SK-N-SH treated with all-trans-retinoic acid at 6 μM for 48 hours (cell line): Measurements from ENCODE around the gene S1PR4.

Source experiments
- BACH2 ChIP-seq: fragments of 250-450 bp; sonication (Bioruptor Pico); IDR thresholded peaks from 2 replicates; pipeline ENCODE4 v1.9.0; 2021; ENCODE audit warnings: mild to moderate bottlenecking, borderline replicate concordance
- GLIS3 ChIP-seq: fragments of 250-450 bp; sonication (Bioruptor Pico); IDR thresholded peaks from 2 replicates; pipeline ENCODE4 v1.5.0; 2020; ENCODE audit warnings: mild to moderate bottlenecking, moderate library complexity
- SNAI2 ChIP-seq: fragments of 250-450 bp; sonication (Bioruptor Pico); IDR thresholded peaks from 2 replicates; pipeline ENCODE4 v1.5.0; 2020; ENCODE audit warnings: mild to moderate bottlenecking, moderate library complexity
- TOX ChIP-seq: fragments of 250-450 bp; sonication (Bioruptor Pico); IDR thresholded peaks from 2 replicates; pipeline ENCODE4 v1.8.0; 2021; ENCODE audit warnings: mild to moderate bottlenecking, moderate library complexity, borderline replicate concordance
- ZC3H10 ChIP-seq: fragments of 250-450 bp; sonication (Bioruptor Pico); IDR thresholded peaks from 2 replicates; pipeline ENCODE4 v1.5.1; 2021; ENCODE audit warnings: mild to moderate bottlenecking, moderate library complexity
- ZFP30 ChIP-seq: fragments of 450-650 bp; formaldehyde crosslinking; IDR thresholded peaks from 2 replicates; pipeline ENCODE4 v1.5.0; 2022; ENCODE audit warnings: mild to moderate bottlenecking, moderate library complexity

DNA sequence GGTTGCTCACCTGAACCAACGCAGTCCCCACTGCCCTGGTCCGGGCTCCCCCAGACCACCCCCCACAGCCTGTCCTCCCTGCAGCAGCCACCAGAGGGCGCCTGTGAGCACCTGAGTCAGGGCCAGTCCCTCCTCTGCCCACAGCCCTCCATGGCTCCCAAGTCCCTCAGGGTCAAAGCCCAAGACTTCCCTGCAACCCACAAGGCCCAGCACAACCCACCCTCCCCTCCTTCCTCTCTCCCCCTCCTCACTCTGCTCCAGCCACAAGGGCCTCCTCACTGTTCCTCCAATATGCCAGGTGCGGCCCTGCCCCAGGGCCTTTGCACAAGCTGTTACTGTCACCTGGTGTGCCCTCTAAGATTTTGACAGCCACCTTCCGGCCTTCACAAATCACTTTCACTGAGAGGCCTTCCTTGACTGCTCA is 31.9 kb upstream of the S1PR4 start:
- TF ChIP-seq TOX (CRISPR knock-in tag) (no peak), BACH2 (CRISPR knock-in tag) (no peak), SNAI2 (CRISPR knock-in tag) (no peak), ZC3H10 (CRISPR knock-in tag) (no peak), GLIS3 (CRISPR knock-in tag) (no peak), ZFP30 (no peak)
